ENCODE data around the gene HSPB1. TPM values are rescaled to one million over a fixed set of nuclear protein-coding genes. Genes with fewer than 3 reads are reported as not detected.
"Not testable (repeated sequence)": the region's sequence is repeated elsewhere in the genome, so short reads cannot be mapped to it uniquely, and the experiment has no call there.

HSPB1 gene
- total RNA-seq, 1 donor: 50.1 TPM

- peak; percentile 77 to 84 (median 77) for DNase-seq (ENCODE audit: low read depth in 2 of 3, low spot score in 2 of 3)
Measured at GRCh38 chr7:76303202-76304147, 1.0 kb downstream of the HSPB1 start.

- no peak for DNase-seq (ENCODE audit: low read depth in 2 of 3, low spot score in 2 of 3)
Measured at GRCh38 chr7:76304888-76305375, 2.5 kb downstream of the HSPB1 start.

- not testable (repeated sequence) for DNase-seq (ENCODE audit: low read depth in 2 of 3, low spot score in 2 of 3)
Measured at GRCh38 chr7:76308874-76309273, 6.4 kb downstream of the HSPB1 start.

DNA sequence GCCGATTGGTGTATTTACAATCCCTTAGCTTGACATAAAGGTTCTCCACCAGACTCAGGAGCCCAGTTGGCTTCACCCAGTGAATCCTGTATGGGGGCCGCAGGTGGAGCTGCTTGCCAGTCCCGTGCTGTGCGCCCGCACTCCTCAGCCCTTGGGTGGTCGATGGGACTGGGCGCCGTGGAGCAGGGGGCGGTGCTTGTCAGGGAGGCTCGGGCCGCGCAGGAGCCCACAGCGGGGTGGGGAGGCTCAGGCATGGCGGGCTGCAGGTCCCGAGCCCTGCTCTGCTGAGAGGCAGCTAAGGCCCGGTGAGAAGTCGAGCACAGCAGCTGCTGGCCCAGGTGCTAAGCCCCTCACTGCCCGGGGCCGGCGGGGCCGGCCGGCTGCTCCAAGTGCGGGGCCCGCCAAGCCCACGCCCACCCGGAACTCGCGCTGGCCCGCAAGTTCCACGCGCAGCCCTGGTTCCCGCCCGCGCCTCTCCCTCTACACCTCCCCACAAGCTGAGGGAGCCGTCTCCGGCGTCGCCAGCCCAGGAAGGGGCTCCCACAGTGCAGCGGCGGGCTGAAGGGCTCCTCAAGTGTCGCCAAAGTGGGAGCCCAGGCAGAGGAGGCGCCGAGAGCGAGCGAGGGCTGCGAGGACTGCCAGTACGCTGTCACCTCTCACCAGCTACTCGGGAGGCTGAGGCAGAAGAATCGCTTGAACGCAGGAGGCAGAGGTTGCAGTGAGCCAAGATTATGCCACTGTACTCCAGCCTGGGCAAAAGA lies 7.0 kb downstream of the HSPB1 start:
- DNase-seq (ENCODE audit: low read depth in 2 of 3, low spot score in 2 of 3): not testable (repeated sequence)

DNA sequence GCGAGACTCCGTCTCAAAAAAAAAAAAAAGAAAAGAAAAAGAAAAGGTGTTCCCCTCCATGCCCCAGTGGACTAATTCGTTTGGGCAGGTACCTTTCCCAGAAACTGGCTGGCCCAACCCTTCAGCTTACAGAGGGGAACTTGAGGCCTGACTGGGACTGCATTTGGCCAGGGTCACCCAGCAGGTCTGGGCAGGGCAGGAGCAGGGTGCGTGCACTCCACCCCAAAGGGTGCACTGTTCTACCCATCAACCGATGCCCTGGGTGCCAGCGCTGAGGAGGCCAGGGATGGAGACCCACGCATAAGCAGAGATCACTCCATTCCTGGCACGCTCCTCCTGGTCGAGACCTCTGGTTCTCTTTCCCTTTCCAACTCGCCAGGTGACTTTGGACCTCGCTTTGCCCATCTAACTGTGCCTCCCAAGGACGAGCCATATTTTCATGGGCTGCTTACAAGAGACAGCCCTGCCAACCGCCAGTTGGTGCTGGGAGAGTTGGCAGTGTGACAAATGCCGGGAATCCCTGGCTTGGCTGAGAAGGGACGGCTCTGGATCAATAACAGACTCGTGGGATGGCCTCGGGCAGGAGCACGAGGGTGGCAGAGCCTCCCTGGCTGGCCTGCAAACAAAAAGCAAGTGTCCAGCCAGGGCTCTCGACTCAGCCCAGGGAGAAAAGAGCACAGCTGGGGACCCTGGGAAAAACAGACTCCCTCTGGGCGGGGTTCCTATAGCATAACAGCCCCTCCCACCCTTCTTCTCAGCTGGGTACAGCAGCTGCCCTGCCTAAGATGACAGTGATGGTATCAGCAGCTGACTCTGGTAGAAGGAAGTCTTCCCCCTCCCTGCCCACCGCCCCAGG lies 7.9 kb downstream of the HSPB1 start:
- DNase-seq (ENCODE audit: low read depth in 2 of 3, low spot score in 2 of 3): no peak

- DNase-seq (ENCODE audit: low read depth in 2 of 3, low spot score in 2 of 3): not testable (repeated sequence)
Measured at GRCh38 chr7:76311838-76312237, 9.4 kb downstream of the HSPB1 start.

- DNase-seq (ENCODE audit: low read depth in 2 of 3, low spot score in 2 of 3): peak; percentile 92 to 95 (median 92)
Measured at GRCh38 chr7:76314042-76314721, 11.7 kb downstream of the HSPB1 start.

- not testable (repeated sequence) for DNase-seq (ENCODE audit: low read depth in 2 of 3, low spot score in 2 of 3)
Measured at GRCh38 chr7:76314740-76315139, 12.3 kb downstream of the HSPB1 start.

DNA sequence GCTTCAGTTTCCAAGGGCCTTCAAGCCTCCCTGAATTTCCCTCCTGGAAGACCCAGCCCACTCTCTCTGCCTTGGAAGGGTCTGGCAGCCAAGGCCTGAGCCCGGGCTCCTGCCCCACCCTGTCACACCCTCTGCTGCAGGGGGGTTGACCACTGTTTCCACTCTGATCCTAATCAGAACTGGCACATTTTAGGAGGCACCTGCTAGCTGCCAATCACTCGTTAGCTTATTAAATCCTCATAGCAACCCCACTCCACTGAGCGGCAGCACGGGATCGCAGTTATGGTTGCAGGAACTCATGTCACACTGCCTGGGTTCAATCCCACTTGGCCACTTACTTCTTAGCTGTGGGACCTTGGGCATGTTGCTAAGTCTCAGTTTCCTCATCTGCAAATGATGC lies 12.9 kb downstream of the HSPB1 start:
- peak in 2 of 3 donors; percentile 74 to 84 for DNase-seq (ENCODE audit: low read depth in 2 of 3, low spot score in 2 of 3)

DNA sequence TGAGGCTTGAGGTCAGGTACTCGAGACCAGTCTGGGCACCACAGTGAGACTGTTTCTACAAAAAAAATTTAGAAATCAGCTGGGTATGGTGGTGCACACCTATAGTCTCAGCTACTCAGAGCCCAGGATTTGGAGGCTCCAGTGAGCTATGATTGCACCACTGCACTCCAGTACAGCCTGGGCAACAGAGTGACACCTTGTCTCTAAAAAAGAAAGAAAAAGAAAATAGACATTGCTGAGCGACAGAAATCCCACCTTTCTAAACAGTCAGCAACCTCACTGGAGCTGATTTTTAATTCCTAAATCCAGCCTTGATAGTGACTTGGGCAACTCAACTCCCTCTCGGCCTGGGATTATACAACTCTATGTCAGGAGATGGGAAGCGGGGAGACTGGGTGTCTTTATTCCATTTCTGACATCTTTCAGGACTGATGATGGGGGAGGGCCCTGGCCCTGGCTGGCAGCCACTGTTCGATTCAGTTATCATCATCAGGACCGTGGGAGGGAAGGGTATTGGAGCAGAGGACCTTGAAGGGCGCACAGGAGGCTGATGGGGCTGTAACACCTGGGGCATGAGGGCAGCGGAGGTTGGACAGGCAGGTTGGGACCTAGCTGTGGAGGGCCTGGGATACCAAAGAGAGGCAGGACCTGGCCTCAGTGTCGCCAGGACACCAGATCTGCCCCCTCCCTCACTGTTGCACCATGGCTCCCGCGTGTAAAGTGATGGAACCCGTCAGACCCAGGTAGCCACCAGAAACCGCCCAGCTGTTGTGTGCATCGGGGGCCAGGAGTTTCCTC lies 14.7 kb downstream of the HSPB1 start:
- no peak for DNase-seq (ENCODE audit: low read depth in 2 of 3, low spot score in 2 of 3)

DNA sequence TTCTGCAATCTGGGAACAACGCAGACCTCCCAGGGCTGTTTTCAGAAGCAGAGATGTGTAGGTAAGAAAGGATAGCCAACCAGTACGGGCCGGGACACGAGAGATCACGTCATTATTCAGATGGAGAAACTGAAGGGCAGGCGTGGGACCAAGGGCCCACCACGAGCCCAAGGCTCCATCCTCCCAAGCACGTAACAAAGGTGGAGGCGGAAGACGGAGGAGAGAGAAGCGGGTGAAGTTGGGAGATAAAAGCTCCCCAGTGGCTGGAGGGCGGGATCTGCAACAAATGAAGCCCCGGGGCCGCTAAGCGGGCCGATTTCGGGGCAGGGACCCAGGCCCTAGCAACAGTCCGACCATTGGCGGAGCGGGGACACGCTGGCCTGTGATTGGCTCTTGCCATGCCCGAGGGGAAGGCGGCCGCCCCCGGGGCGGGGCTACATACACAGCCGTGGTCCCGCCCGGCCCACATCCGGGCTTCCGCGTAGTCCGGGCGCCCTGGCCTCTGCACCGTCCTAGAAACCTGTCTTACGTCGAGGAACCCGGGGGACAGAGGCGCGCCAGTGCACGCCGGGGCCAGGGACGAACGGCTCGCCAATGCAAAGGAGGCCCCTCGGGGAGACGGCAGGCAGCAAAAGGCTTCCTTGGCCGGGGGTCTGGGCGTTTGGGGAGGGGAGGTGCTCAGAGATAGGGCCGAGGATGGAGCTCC lies 15.5 kb downstream of the HSPB1 start:
- DNase-seq (ENCODE audit: low read depth in 2 of 3, low spot score in 2 of 3): peak; percentile 88 to 97 (median 97)

DNA sequence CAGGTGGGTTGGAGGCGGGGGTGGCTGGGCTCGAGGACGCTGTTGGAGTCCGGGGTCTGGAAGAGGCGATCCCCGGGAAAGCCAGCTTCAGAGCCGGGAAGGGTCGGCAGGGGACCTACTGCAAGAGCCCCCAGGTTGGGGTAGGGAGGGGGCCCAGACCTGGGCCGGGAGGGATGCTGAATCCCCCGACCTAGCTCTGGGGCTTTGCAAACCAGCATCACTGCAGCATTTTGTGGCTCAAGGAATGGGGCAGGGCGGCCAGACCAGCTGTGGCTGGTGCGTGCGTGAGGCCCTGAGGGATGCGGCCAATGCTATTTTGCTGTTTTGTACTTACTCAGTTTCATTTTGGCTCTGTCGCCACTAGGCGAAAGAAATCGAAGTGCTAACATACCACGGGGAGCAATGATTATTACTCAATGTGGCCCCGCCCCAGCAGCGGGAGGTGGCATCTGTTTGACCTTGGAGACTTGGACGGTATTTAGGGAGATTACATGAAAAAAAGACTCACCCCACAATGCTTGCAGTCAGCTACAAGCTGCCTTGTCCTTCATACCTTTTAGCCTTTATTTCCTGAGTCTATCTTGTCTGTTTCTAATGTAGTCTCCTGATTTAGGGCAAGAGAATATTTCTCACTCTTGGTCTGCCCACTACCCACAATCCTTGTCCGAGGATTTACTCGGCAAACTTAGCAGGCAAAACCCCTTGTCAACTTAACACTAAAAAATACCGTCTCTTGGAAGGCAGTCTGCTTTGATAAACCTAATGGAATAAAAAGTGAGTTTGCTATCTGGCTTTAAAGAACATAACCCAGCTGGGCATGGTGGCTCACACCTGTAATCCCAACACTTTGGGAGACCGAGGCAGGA lies 16.2 kb downstream of the HSPB1 start:
- DNase-seq (ENCODE audit: low read depth in 2 of 3, low spot score in 2 of 3): peak; percentile 46 to 84 (median 76)

DNA sequence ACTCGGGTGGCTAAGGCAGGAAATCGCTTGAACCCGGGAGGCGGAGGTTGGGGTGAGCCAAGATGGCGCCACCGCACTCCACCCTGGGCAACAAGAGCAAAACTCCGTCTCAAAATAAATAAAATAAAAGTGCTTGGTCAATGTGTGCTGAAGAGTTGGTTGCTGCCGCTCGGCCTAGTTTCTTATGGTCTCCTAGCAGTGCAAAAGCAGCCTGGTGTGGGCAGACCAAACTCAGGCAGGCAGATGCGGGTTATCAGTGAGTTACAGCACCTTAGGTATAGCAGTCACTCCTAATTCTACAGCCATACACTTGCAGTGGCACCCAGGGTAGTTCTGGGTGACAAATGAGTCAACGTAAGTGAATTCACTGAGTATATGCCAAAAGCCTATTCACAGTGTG lies 22.6 kb downstream of the HSPB1 start:
- DNase-seq (ENCODE audit: low read depth in 2 of 3, low spot score in 2 of 3): no peak

- DNase-seq (ENCODE audit: low read depth in 2 of 3, low spot score in 2 of 3): no peak
Measured at GRCh38 chr7:76325811-76326210, 23.3 kb downstream of the HSPB1 start.

DNA sequence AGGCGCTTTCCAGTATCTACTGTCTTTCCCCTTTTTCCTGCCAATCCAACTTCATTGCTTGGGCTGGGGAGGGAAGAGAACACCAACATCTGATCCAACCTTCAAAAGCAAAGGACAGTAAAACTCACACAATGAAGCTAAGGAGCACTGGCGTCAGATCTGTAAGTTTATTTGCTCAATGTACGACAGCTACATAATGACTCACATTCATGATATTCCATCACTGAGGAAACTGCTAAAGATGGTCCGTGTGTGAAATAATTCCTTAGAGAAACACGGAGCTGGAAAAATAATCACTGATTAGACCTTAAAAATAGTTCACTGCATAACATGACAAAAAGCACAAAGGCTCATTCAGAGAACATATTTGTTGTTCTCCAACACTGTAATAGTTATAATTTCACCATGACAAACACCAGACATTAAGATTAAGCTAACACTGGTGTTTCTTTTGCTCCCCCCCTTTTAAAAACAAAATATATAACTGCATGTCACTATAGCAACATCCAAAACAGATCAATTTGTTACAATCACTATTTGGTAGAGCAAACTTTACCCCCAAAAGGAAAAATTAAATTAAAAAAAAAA lies 24.3 kb downstream of the HSPB1 start:
- DNase-seq (ENCODE audit: low read depth in 2 of 3, low spot score in 2 of 3): no peak

GRCh38 chr7:76327610-76328009 lies 25.1 kb downstream of the HSPB1 start:
- DNase-seq (ENCODE audit: low read depth in 2 of 3, low spot score in 2 of 3): peak in 2 of 3 donors; percentile 97 to 98

DNA sequence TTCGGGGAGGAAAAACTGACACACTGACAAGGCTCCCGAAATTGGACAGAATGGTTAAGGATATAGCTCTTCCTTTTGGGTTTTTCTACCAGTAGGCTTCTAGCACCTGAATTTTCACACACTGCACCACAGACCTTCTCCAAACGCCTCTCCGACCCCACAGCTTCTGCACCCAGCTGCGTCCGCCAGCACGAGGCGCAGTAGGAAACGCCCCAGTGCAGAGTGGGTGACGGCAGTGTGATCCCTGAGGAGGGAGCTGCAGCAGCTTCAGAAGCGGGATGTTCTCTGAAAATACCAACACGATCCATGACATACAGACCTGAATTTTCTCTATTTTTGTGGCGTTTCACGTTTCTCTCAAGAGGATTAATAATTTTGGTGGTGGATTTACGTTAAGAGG lies 25.9 kb downstream of the HSPB1 start:
- no peak for DNase-seq (ENCODE audit: low read depth in 2 of 3, low spot score in 2 of 3)

Measured in hematopoietic multipotent progenitor cell (in vitro differentiated cells).